ENCODE data around the gene KCNK4.

The KCNK4 gene

DNA sequence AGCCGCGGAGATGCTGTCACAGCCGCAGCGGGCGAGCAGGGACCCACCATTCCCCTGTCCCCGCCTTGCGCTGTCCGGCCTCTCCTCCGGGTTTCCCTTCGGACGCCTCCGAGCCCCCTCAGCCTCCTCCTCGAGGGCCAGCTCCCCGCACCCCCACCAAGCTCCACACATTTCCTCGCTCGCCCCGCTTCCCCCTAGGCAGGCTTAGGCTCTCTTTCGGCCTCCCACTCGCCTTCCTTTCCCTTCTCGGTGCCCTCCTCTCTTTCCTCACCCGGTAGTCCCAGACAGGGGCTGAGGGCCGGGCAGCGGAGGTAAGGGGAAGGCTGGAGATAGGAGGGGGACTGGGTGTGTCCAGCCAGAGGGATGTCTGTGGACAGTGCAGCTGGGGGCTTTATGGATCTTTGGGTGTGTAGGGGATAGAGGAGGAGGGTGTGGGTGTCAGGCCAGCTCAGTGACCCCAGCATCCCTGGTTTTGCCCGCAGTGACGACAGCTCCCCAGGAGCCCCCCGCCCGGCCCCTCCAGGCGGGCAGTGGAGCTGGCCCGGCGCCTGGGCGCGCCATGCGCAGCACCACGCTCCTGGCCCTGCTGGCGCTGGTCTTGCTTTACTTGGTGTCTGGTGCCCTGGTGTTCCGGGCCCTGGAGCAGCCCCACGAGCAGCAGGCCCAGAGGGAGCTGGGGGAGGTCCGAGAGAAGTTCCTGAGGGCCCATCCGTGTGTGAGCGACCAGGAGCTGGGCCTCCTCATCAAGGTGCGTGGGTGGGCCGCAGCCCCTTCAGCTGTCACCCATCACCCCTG lies 1.6 kb downstream of the KCNK4 start:
- H3K4me3 ChIP-seq (replicated peaks in 1 of 2; ENCODE audit: low read depth in 2 of 2, low read length in 2 of 2): peak overlapping the region; percentile 11 to 14
- no peak for DNase-seq (ENCODE audit: low read depth in 2 of 2)

DNA sequence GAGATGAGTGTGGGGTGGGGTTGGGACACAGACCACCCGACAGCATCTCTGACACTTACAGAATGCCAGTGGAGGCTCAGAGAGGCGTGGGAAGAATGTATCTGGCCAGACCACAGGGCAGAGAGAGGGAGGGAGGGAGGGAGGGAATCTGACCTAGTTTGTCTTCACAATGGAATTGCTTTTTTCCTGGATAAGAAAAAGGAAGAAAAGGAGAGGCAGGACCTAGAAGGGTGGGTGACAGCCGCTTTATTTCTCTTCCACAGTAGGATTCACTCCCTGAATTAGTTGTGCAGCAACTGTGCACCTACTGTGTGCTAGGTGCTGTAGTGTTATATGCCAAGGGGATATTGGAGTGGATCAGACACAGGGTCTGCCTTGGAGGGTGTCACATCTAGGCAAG lies 3.7 kb downstream of the KCNK4 start:
- no peak overlapping the region for H3K4me3 ChIP-seq (replicated peaks in 1 of 2; ENCODE audit: low read depth in 2 of 2, low read length in 2 of 2)
- peak in 1 of 2 donors; percentile 47 for DNase-seq (ENCODE audit: low read depth in 2 of 2)
- TF ChIP-seq, protein P1, sequence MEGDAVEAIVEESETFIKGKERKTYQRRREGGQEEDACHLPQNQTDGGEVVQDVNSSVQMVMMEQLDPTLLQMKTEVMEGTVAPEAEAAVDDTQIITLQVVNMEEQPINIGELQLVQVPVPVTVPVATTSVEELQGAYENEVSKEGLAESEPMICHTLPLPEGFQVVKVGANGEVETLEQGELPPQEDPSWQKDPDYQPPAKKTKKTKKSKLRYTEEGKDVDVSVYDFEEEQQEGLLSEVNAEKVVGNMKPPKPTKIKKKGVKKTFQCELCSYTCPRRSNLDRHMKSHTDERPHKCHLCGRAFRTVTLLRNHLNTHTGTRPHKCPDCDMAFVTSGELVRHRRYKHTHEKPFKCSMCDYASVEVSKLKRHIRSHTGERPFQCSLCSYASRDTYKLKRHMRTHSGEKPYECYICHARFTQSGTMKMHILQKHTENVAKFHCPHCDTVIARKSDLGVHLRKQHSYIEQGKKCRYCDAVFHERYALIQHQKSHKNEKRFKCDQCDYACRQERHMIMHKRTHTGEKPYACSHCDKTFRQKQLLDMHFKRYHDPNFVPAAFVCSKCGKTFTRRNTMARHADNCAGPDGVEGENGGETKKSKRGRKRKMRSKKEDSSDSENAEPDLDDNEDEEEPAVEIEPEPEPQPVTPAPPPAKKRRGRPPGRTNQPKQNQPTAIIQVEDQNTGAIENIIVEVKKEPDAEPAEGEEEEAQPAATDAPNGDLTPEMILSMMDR (IDR thresholded peaks at IDR 0.05; ENCODE audit: low read depth, low read length): no peak

More for the DNA sequence above, 1.6 kb downstream of the KCNK4 start:
- TF ChIP-seq, protein P1 (IDR thresholded peaks at IDR 0.05; ENCODE audit: low read depth, low read length): no peak

DNA sequence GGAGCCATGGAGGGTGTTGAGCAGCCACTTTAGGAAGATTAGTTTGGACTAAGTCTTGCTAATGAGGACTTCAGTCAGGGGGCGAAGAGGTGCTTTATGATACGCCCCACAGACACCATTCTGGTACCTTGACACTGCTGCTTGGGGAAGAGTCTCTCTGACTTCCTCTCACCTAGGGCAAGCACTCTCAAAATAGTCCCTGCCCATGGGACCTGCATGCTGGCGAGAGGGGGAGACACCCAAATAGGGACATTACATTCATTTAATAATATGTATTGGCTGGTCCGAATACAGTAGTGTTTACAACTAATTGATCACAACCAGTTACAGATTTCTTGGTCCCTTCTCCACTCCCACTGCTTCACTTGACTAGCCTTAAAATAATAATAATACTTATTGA lies 4.7 kb downstream of the KCNK4 start:
- DNase-seq (ENCODE audit: low read depth in 2 of 2): no peak
- no peak overlapping the region for H3K4me3 ChIP-seq (replicated peaks in 1 of 2; ENCODE audit: low read depth in 2 of 2, low read length in 2 of 2)
- TF ChIP-seq, protein P1 (IDR thresholded peaks at IDR 0.05; ENCODE audit: low read depth, low read length): no peak

DNA sequence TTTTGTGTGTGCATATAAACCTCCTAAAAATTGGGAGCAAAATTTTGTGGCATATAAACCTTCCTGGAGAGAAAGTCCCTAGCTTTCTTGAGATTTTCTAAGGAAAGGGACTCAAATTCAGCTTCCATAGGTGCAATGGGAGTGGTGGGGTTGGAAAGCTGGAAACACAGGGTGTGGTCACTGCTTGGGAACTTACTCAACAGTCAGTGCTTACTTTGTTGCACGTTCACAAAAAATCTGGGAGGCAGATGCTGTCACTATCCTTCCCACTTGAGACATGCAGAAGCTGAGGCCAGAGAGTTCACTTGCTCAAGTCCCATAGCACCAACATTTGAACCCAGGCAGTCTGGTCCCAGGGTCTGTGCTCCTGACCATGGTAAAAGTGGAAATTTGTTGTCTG lies 5.1 kb downstream of the KCNK4 start:
- H3K4me3 ChIP-seq (replicated peaks in 1 of 2; ENCODE audit: low read depth in 2 of 2, low read length in 2 of 2): no peak overlapping the region
- no peak for DNase-seq (ENCODE audit: low read depth in 2 of 2)
- TF ChIP-seq, protein P1 (IDR thresholded peaks at IDR 0.05; ENCODE audit: low read depth, low read length): no peak

DNA sequence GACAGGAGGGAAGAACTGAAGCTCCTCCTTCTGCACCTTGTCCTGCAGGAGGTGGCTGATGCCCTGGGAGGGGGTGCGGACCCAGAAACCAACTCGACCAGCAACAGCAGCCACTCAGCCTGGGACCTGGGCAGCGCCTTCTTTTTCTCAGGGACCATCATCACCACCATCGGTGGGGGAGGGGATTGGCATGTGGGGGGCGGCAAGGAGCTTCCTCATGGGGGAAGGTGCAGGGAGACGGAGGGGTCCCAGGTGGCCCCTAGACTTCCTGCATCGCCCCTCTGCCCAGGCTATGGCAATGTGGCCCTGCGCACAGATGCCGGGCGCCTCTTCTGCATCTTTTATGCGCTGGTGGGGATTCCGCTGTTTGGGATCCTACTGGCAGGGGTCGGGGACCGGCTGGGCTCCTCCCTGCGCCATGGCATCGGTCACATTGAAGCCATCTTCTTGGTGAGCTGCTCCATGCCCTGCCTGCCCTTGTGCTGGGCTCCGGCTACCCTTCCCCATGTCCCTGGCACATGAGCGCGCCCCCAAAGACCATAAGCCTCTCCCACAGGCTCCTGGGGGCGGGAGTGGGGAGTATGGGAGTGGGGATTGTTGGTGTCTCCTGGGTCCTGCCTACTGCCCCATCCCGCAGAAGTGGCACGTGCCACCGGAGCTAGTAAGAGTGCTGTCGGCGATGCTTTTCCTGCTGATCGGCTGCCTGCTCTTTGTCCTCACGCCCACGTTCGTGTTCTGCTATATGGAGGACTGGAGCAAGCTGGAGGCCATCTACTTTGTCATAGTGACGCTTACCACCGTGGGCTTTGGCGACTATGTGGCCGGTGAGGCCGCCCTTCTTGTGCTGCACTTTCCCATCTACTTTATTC lies 6.0 kb downstream of the KCNK4 start:
- H3K4me3 ChIP-seq (replicated peaks in 1 of 2; ENCODE audit: low read depth in 2 of 2, low read length in 2 of 2): no peak overlapping the region
- TF ChIP-seq, protein P1 (IDR thresholded peaks at IDR 0.05; ENCODE audit: low read depth, low read length): no peak
- DNase-seq (ENCODE audit: low read depth in 2 of 2): no peak

DNA sequence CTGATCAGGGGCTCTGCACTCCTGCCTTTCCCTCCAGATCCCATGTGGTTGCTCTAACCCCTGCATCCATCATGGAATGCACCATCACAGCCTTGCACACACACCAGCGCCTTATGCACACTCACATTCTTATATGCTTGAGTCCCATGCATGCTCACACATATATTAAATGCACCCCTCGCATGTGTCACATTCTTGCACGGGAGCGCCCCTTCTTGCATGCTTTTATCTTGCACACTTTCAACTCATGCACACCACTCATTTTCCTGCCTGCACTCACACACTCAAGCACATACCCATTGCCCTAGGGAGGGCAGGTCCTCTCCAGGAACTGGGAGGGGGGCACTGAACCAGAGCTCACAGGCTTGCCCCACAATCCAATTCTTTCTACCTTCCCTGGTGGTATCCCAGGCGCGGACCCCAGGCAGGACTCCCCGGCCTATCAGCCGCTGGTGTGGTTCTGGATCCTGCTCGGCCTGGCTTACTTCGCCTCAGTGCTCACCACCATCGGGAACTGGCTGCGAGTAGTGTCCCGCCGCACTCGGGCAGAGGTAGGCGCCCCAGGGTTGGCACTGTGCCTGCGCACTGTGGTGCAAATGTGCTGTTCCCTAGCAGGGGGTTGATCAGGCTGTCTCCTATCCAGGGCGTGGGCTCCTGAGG lies 6.7 kb downstream of the KCNK4 start:
- H3K4me3 ChIP-seq (replicated peaks in 1 of 2; ENCODE audit: low read depth in 2 of 2, low read length in 2 of 2): no peak overlapping the region
- DNase-seq (ENCODE audit: low read depth in 2 of 2): no peak
- TF ChIP-seq, protein P1 (IDR thresholded peaks at IDR 0.05; ENCODE audit: low read depth, low read length): no peak

Measured in cardiac fibroblast (primary cell).